Tibial nerve (tissue), 3 donors: Measurements from ENCODE around the gene PSMC5.

Experiments
- POLR2A ChIP-seq, 2 donors: fragments of 450-650 bp; IDR thresholded peaks; one replicate each; pipeline ENCODE4 v1.6.1; 2017; ENCODE audit warnings: antibody characterized with exemption in 2 of 2, mild to moderate bottlenecking in 2 of 2, moderate library complexity in 2 of 2
- TF ChIP-seq, protein P1 (sequence below), 5 experiments: fragments of 200-600 bp in 3 of 5; fragments of 450-650 bp in 2 of 5; sonication (generic) in 3 of 5; IDR thresholded peaks; one replicate each; pipeline ENCODE4 v1.5.1; 2016 to 2019; ENCODE audit warnings: antibody characterized with exemption in 5 of 5, mild to moderate bottlenecking in 3 of 5, moderate library complexity in 2 of 5

- TF ChIP-seq, protein P1, sequence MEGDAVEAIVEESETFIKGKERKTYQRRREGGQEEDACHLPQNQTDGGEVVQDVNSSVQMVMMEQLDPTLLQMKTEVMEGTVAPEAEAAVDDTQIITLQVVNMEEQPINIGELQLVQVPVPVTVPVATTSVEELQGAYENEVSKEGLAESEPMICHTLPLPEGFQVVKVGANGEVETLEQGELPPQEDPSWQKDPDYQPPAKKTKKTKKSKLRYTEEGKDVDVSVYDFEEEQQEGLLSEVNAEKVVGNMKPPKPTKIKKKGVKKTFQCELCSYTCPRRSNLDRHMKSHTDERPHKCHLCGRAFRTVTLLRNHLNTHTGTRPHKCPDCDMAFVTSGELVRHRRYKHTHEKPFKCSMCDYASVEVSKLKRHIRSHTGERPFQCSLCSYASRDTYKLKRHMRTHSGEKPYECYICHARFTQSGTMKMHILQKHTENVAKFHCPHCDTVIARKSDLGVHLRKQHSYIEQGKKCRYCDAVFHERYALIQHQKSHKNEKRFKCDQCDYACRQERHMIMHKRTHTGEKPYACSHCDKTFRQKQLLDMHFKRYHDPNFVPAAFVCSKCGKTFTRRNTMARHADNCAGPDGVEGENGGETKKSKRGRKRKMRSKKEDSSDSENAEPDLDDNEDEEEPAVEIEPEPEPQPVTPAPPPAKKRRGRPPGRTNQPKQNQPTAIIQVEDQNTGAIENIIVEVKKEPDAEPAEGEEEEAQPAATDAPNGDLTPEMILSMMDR (IDR thresholded peaks at IDR 0.05): no peak
- TF ChIP-seq POLR2A (IDR thresholded peaks at IDR 0.05): no peak
These were observed 46.7 kb upstream of the PSMC5 start for GRCh38 chr17:63780507-63780906.
